ENCODE measurements around the gene SLC49A3. TPM values are rescaled to one million over a fixed set of nuclear protein-coding genes. Genes with fewer than 3 reads are reported as not detected.
"Not testable (repeated sequence)": the region's sequence is repeated elsewhere in the genome, so short reads cannot be mapped to it uniquely, and the experiment has no call there.

The SLC49A3 gene
- total RNA-seq, 4 donors from 2014 or later = 5.9 to 18.0 (median 14.3) TPM

- H3K4me1 ChIP-seq = peaks cover 0 to 45% (median 16%) of the 10 kb centered on the region in 4 donors
- WGBS, 2 donors = 88 to 95% methylated on average over 6 of the region's 6 CpGs
Measured at GRCh38 chr4:709348-709747, 20.4 kb upstream of the SLC49A3 start.

GRCh38 chr4:708631-708933, 19.6 kb upstream of the SLC49A3 start:
- Histone ChIP-seq H3K36me3 (peaks cover 0 to 10% (median 0%) of the 10 kb centered on the region in 3 donors), H3K27me3 (no peaks in the 10 kb centered on the region), H3K4me3 (no peak overlapping the region), H3K9me3 (no peaks in the 10 kb centered on the region), H3K4me1 (peaks cover 0 to 45% (median 16%) of the 10 kb centered on the region in 4 donors), H3K27ac (no peak overlapping the region)
- TF ChIP-seq CTCF (IDR thresholded peaks at IDR 0.05) (no peak), POLR2A (IDR thresholded peaks at IDR 0.05) (no peak), EP300 (IDR thresholded peaks at IDR 0.05) (no peak)
- WGBS, 2 donors = 70 to 75% methylated on average over 6 of the region's 6 CpGs
- no peak for DNase-seq (ENCODE audit: low spot score in 2 of 2)

More at GRCh38 chr4:709348-709747, 20.4 kb upstream of the SLC49A3 start:
- no peak for DNase-seq (ENCODE audit: low spot score in 2 of 2)
- no peaks in the 10 kb centered on the region for H3K9me3 ChIP-seq
- no peak overlapping the region for H3K27ac ChIP-seq
- H3K36me3 ChIP-seq = peaks cover 0 to 16% (median 0%) of the 10 kb centered on the region in 3 donors
- no peak overlapping the region for H3K4me3 ChIP-seq
- H3K27me3 ChIP-seq = no peaks in the 10 kb centered on the region
- TF ChIP-seq CTCF (IDR thresholded peaks at IDR 0.05) (no peak), POLR2A (IDR thresholded peaks at IDR 0.05) (no peak), EP300 (IDR thresholded peaks at IDR 0.05) (no peak)

- Histone ChIP-seq H3K4me1 (peaks cover 0 to 45% (median 16%) of the 10 kb centered on the region in 4 donors), H3K27ac (no peak overlapping the region), H3K36me3 (peaks cover 0 to 10% (median 0%) of the 10 kb centered on the region in 3 donors), H3K4me3 (no peak overlapping the region), H3K27me3 (no peaks in the 10 kb centered on the region), H3K9me3 (no peaks in the 10 kb centered on the region)
- WGBS, 2 donors = 77 to 90% methylated on average over 3 to 10 of the region's 11 CpGs
- DNase-seq (ENCODE audit: low spot score in 2 of 2) = no peak
- TF ChIP-seq EP300 (IDR thresholded peaks at IDR 0.05) = no peak
- no peak for TF ChIP-seq CTCF (IDR thresholded peaks at IDR 0.05)
- no peak for TF ChIP-seq POLR2A (IDR thresholded peaks at IDR 0.05)
Measured at GRCh38 chr4:707929-708630, 19.1 kb upstream of the SLC49A3 start.

- H3K9me3 ChIP-seq = no peaks in the 10 kb centered on the region
- no peaks in the 10 kb centered on the region for H3K27me3 ChIP-seq
- peaks cover 0 to 10% (median 0%) of the 10 kb centered on the region in 3 donors for H3K36me3 ChIP-seq
- H3K27ac ChIP-seq = peak overlapping the region in 2 of 4 donors; percentile 69 to 97
- H3K4me1 ChIP-seq = peaks cover 0 to 45% (median 16%) of the 10 kb centered on the region in 4 donors
- DNase-seq (ENCODE audit: low spot score in 2 of 2) = no peak
- WGBS, 2 donors = 24 to 61% methylated on average over 8 to 16 of the region's 21 CpGs
- H3K4me3 ChIP-seq = peak overlapping the region; percentile 86 to 96 (median 90)
- TF ChIP-seq EP300 (IDR thresholded peaks at IDR 0.05) (no peak), CTCF (IDR thresholded peaks at IDR 0.05) (no peak), POLR2A (IDR thresholded peaks at IDR 0.05) (no peak)
Measured at GRCh38 chr4:706834-707598, 18.1 kb upstream of the SLC49A3 start.

GRCh38 chr4:706083-706633, 17.2 kb upstream of the SLC49A3 start:
- not testable (repeated sequence) for H3K27me3 ChIP-seq; H3K36me3 ChIP-seq; H3K9me3 ChIP-seq; DNase-seq (ENCODE audit: low spot score in 2 of 2)
- WGBS, 2 donors = 0 to 1% methylated on average over 4 to 21 of the region's 21 CpGs
- Histone ChIP-seq H3K4me1 (peaks cover 0 to 45% (median 16%) of the 10 kb centered on the region in 4 donors), H3K27ac (peak overlapping the region; percentile 81 to 97 (median 90)), H3K4me3 (peak overlapping the region; percentile 86 to 96 (median 90))

Measured in tibial nerve (tissue), 4 donors.